GM19324 (cell line): ENCODE results near the gene MRPL40.

ENCODE experiments used
- ATAC-seq: cut with Tn5 transposase; IDR thresholded peaks from one replicate; pipeline ENCODE4 v1.9.1; 2021; ENCODE audit warnings: mild to moderate bottlenecking, moderate library complexity; ENCODE audit not compliant: unreplicated experiment, low FRiP score

MRPL40 gene

DNA sequence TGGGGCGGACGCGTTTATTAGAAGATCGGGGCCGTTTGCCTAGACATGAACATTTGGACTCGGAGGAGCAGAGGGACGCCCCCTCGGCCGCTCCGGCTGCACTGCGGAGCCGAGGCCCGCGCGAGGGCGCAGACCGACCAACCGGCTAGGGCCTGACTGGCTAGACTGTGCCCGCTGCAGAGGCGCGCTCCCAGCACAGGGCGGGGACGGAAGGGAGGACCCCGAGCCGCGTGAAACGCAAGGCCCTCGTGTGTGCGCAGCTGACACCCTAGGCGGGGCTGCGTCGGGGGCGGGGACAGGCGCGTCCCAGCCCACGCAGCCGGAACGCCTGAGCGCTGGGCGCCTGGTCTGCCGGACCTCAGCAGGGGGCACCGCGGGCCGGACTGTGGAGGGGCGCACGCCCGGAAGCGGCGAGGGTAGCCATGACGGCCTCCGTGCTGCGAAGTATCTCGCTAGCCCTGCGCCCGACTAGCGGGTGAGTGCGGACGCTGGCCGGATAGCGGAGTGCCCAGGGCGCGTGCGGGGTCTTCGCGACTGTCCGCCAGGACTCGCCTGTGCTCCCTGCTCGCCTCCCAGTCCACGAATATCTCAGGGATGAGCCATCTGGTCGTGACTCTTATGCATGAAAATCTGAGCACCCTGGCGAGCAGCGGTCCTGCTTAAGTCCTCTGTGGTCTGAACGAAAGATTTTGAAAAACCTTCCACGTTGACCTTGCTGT is at the start of gene MRPL40:
TSS of gene MRPL40 (plus strand) at position 413 of the 719 bp plus-strand sequence. CDS start at position 423, 10 bp downstream.
- ATAC-seq, result peak; percentile 84

DNA sequence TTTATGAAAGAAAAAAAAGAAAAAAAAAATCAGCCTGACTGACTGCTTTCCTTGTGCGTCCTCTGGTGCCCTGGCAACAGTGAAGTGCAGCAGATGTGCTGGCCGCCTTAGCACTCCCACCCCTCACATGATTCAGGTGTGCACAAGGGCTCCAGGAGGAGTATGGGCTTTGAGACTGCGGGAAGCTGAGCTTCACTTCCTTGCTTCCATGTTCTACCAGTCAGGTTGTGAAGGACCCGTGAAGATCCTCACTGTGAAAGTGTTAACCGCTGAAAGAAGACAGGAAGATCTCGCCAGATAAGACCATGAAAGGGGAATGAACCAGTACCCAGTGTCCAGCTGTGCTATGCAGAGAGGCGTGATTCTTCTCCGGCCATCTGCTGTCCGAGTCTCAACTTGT is 49.1 kb upstream of the MRPL40 start:
- no peak for ATAC-seq

DNA sequence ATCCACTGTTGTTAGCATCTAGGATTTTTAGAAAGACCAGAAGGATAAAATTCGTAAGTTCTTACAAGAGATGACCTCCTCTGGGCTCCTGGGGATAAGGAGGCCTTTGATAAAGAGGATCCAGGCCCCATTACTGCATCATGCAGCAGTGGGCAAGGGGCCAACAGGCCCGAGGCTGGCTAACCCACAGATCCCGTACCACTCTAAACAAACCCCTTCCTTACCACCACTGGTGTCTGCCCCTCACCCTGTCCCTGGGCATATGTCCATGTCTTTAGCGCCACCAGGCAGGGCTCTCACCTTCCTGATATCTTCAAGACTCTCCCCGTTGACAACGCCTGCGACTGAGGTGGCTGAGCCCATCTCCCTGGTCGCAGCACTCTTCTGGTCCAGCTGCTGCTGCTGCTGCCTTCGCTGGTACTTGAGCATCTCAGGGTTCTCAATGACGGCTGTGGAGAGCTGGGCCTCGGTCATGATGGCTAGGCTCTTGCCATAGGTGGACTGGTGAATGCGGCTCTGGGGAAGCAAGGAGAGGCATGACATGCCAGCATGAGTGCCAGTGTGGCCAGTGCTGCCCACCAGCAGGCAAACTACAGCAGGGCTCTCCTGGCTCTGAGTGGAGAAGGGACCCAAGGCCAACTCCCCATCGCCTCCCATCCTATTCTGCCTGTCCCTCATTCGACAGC is 47.0 kb upstream of the MRPL40 start:
- ATAC-seq, result no peak

DNA sequence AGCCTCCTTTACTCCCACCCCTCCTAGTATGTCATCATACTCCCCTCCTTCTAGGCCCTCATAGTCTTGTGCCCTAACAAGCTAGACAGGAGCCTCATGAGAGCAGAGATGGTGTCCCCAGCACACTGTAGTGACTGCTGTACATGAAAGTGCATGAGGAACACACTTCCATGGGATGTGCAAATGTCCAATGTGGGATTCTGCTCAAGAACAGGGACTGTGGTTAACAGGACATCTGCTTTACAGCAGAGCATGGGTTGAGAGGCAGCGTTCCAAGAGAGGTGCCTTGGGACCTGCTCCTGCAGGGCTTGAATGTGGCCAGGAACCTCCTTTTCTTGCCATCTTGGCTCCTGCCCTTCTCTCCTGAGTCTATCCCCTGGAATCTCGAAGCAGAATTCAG is 46.1 kb upstream of the MRPL40 start:
- ATAC-seq, result no peak

DNA sequence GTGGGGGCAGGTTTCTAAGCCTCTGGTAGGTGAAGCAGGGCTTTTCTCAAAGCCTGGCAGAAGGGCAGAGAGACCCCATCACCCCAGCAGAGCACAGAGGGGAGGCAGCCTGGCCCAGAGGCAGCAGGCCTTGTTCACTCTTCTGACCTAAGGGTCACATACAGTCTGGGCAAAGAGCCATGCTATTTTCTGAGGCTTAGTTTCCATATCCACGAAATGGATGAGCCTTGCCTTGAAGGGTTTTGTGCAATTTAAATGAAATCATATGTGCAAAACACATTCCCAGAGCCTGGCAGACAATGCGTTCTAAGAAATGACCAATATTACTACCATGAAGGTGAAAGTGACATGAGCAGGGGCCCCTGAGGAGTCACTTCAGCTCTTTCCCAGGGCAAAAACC is 45.3 kb upstream of the MRPL40 start:
- ATAC-seq, result no peak

DNA sequence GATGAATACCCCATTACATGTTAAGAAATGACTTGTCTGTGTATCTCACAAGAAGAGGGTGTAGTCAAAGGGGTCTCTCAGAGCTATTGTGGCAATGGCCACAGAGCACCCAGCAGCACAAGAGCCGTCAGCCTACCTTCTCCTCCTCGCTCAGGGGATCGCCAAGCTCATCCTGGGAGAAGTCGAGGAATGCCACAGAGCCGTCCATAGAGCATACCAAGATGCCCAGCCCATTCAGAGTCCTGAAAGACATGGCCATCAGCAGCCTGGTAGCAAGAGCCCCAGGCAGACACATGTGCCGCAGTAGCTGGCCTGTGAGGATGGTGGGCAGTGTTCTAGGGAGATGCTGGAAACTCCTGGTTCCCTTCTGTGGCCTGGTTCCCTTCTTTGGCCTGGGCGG is 44.8 kb upstream of the MRPL40 start:
- no peak for ATAC-seq

DNA sequence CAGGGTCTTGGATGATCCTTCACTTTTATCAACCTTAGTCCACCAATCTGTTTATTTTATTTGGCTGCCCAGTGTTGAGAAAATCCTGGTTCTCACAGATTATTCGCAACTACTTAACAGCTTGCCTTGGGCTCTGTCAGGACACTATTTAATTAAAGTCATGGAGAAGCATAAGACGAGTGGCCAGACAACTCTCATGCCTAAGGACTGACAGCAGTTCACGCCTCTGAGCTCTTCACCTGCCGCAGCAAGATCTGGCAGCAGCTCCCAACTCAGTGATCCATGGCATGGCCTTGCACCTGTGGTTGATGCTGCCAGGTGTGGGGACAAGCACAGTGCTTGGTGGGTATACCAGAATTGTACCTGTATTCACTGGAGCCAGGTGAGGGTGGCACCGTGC is 38.6 kb upstream of the MRPL40 start:
- no peak for ATAC-seq

DNA sequence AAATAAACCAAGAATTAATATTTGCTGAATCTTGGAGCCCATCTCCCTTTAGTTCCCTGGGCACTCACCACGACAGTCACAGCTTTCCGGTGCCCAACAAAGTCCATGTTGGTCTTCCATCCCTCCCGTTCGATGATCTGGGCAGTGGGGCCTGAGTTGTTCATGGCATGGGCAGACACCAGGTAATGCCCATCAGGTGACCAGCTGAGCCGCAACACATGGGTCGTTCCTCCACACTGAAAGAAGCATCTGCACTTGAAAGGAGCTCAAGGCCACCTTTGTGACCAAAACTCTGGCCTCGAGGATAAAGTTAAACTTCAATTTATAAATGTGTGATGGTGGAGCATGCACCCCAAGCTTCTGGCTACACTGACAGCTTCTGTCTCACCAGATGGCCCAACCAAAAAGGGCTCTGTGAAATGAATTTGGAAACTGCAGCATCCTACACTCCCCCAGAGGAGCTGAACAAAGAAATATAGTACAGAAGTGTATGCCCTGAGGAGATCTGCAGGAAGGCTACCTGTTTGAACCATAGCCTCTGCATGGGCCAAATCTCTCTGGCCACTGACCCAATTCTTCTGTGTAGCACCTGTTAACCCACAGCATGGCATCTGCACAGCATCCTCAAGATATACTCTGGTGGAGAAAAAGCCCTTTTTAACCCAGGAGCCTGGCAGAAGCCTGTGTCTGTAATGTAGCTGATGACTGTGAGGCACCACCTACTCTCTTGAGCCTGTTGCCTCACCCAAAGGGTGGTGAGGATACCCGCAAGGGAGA is 37.9 kb upstream of the MRPL40 start:
- ATAC-seq, result no peak

DNA sequence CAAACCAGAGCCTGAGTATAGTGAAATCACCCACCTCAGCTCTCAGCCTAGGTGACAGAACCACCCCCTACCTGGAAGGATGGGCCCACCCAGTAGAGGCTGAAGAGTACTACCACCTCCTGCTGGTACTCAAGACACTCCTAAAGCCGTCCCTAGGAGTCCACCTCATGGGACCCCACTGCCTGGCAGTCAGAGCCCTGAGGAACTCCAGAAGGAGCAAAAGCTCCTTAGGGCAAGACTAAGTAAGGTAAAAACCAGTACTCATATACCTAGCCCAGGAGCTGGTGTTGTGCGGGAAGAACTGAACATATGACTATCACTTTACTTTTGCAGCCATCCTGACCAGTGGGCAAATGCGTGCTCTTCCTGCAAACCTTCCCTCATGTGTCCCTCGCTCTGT is 37.1 kb upstream of the MRPL40 start:
- ATAC-seq, result no peak

DNA sequence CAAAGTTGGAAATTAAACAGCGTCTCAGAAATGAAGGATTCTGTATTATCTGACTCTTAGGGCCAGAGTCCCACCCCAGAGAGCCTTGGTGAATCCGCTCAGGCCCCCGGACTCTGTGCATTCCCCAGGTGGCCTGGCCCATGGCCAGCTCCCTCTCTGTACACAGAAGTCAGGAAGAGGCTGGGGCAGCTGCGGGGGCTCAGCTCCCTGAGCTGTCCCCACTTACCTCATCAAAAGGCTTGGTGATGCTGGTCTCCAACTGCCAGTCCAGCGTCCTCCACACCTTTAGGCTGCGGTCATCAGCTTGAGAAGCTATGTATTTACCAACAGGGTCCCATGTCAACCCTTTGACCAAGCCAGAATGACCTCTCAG is 35.8 kb upstream of the MRPL40 start:
- ATAC-seq, result no peak

DNA sequence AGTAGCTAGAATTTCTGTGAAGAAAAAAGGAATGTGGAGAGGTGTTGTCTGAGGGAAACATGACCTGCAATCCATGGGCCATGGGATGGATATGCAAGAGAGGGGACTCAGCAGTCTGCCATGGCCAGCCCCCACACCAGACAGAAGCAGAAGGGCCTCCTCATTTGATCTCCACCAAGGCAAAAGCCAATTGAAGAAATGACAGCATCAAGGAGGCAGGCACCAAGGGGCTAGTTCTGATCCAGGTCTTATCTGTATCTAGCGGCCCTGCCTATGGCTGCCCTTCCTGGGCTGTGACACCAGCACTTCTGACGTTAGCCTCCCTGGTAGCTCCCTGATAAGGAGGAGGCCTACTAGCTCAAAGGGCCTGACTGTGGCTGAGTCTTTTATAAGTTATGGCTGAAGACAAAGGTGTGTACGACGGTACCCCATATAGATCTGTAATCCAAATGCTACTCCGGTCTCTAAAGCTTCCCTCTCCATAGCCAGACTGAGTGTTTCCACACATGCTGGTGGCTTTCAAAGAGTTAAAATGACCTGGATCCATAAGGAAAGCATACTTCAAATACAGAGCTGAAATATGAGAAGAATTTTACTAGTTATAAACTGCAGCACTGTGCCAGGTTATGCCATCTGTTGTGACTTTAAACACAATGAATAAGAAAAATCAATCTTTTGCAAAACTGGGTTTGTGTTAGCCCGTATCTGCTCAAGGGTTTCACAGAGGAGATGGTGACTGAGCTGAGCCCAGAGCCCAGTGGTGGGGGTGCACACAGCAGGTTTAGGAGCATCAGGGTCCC is 35.2 kb upstream of the MRPL40 start:
- ATAC-seq, result no peak

DNA sequence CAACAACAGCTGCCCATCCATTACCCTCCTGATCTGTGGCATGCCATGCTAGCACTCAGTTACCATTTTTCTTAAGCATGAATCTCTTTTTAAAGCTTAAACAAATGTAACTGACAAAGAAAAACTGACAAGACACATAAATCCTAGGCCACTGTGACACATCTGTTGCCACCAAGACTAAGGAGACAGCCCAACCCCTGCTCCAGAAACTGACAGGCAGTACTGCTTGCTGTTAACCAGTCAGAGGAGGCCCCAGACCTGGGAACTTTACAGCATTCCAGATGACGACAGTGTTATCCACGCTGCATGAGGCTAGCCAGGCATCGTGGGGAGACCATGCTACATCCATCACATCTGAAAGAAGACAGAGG is 34.6 kb upstream of the MRPL40 start:
- no peak for ATAC-seq

DNA sequence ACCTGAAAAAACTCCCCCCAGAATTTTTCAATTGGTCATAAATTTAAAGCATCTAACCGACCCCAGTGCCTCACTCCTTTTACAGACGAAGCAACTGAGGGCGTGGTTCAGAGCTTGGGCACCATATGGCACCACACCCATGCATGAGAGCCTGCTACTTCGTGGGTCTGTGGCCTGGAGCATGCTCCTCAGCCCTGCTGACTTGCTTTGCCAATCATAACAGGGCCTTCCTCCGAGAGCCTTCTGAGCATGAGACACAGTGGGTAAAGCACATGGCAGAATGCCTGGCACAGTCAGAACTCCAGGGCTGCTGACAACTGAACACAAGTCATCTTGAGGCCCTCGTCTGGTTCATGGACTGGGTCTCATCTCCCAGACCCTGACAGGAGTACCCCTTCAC is 34.1 kb upstream of the MRPL40 start:
- ATAC-seq, result no peak

DNA sequence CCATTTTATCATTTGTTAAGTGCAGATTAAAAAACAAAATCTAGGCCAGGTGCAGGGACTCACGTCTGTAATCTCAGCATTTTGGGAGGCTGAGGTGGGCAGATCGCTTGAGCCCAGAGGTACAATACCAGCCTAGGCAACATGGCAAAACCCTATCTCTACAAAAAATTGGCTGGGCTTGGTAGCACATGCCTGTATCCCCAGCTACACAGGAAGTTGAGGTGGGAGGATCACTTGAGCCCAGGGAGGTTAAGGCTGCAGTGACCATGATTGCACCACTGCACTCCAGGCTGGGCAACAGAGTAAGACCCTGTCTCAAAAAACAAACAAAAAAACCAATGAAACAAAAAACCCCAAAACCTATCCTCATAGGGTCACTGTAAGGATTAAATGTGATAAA is 33.7 kb upstream of the MRPL40 start:
- no peak for ATAC-seq

DNA sequence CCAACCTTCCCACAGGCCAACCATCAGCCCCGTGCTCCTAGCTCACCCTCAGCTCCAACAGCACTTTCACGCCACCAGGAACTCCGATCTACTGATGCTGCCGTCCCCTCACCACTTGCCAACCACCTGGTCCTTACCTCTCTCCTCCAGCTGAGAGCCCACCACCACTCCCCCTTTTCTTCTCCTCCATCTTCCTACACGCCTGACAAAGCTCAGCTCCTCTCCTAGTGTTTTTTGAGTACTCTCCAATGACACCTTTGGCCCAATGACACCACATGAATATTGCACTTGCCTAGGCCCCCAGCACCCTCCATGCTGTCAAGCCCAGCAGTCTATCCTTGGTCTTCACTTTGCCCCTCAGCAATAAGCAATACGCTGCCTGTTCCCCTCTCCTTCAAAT is 31.5 kb upstream of the MRPL40 start:
- no peak for ATAC-seq

DNA sequence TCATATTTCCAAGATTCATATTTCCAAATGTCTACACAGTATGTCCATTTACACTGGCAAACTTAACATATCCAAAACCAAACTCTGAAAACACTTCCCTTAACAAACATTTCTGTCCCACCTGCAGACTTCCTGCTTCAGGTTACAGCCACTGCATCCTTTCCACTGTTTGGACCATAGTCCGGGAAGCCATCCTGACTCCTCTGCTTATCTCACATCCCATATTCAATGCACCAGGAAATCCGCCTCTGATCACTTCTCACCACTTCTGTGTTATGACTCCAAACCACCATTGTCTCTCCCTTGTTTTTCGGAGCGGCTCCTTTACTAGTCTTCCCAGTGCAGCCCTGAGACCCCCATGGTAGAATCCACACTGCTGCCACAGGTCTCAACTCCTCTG is 30.9 kb upstream of the MRPL40 start:
- no peak for ATAC-seq

DNA sequence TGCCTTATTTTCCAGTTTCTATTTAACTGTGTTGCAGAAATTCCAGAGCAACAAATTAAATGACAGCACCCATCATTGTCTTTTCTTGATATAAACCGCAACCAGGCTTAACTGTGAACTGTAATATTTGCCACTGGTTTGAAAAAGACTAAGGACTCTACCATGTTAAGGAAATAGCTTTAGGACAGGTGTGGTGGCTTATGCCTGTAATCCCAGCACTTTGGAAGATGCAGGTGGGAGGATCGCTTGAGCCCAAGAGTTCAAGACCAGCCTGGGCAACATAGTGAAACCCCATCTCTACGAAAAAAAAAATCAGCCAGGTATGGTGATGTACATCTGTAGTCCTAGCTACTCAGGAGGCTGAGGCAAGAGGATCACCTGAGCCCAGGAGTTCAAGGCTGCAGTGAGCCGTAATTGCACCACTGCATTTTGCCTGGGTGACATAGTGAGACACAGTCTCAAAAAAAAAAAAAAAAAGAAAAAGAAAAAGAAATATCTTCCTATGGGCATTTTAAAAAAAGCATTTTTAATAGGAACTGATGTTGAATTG is 29.6 kb upstream of the MRPL40 start:
- ATAC-seq, result no peak

DNA sequence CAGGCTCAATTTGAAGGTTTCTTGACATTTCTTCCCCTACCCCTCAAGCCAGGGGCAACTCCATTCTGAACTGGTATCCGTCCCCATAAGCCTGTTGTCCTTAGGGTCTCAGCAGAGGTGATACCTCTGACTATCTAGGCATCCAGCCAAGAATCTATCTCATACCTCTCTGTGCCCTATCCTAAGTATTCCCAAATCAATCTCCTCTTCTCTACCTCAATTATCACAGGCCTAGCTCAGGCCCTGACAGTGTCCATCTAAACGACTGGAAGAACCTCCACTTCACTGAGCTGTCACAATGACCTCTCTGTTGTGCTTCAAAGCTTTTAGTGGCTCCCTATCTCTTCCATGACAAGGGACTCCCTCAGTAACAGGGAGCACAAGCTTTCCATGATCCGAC is 27.7 kb upstream of the MRPL40 start:
- ATAC-seq, result no peak

DNA sequence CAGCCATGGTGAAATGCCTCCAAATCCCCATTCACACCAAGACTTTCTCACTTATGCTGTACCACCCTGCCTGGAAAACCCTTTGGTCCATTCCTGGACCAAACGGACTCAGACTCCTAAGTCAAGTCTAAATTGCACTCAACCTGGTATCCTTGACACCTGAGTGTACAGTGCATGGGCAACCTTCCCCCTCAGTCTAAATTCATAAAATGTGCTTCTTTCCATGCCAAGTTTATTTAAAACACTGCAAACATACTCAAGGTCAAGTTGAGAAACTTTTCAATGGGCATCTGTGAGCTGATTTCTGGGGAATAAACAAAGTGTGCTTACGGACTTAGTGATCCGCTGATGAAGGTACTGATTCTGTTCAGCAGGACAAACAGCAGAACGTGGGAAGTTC is 27.2 kb upstream of the MRPL40 start:
- no peak for ATAC-seq

DNA sequence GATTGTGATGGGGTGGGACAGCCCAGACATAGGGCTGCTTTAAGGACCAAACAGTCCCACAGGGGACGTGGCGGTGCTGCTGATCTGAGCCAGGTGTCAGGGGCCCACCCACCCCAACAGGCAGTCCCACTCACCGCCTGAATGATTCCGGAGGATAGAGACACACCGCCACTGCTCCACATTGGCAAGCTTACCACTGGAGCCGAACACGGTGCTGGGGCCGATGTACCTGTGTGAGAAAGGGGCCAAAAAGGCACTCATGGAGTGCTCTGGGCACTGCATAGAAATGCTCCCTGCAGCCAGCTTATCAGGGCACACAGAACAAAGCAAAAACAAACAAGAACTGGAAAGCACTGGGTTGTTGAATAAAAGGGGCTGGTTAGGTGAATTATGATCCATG is 26.7 kb upstream of the MRPL40 start:
- ATAC-seq, result no peak
